K562 (cell line): ENCODE measurements around the gene PIGT. TPM values are rescaled to one million over a fixed set of nuclear protein-coding genes. Genes with fewer than 3 reads are reported as not detected.

ENCODE experiments used
- CC2D1A ChIP-seq: fragments of 450-650 bp; IDR thresholded peaks from 2 replicates; pipeline ENCODE4 v1.6.1; 2017; ENCODE audit warnings: mild to moderate bottlenecking
- ETV6 ChIP-seq, 3 experiments: fragments of 150-350 bp in 1 of 3; sonication (generic) in 1 of 3; formaldehyde crosslinking in 1 of 3; IDR thresholded peaks; 2 replicates each; pipeline versions ENCODE4 v1.6.1 to v1.8.0; 2014 to 2022; ENCODE audit warnings: borderline replicate concordance in 2 of 3, low read depth in 2 of 3, antibody characterized with exemption in 1 of 3, low read length in 1 of 3, mild to moderate bottlenecking in 1 of 3, missing genetic modification reagents in 1 of 3
- ID3 ChIP-seq, 2 experiments: fragments of 250-450 bp in 1 of 2; fragments of 450-650 bp in 1 of 2; sonication (Bioruptor Pico) in 1 of 2; IDR thresholded peaks; 2 replicates each; pipeline versions ENCODE4 v1.6.1 to v1.8.0; 2016 to 2021; ENCODE audit warnings: mild to moderate bottlenecking in 2 of 2, moderate library complexity in 2 of 2, missing compliant biosample characterization in 1 of 2, missing genetic modification characterization in 1 of 2
- KAT2B ChIP-seq: IDR thresholded peaks from one replicate; pipeline ENCODE4 v1.6.1; 2012; ENCODE audit warnings: low read depth, mild to moderate bottlenecking, control low read depth, inconsistent platforms, low read length, moderate library complexity
- MYC ChIP-seq, 2 experiments: fragments of 250-450 bp in 1 of 2; sonication (Bioruptor Pico) in 1 of 2; IDR thresholded peaks; 2 replicates each; pipeline versions ENCODE4 v1.5.1 to v1.6.1; 2012 to 2021; ENCODE audit warnings: low read depth in 2 of 2, borderline replicate concordance in 1 of 2, improper control_type of control experiment in 1 of 2, low read length in 1 of 2, mild to moderate bottlenecking in 1 of 2, moderate library complexity in 1 of 2
- NFRKB ChIP-seq: fragments of 450-650 bp; IDR thresholded peaks from 2 replicates; pipeline ENCODE4 v1.6.1; 2016; ENCODE audit warnings: low read depth
- POLR2AphosphoS2 ChIP-seq: IDR thresholded peaks from 2 replicates; pipeline ENCODE4 v1.6.1; 2012; ENCODE audit warnings: low read length, improper control_type of control experiment
- RCOR1 ChIP-seq, 2 experiments: IDR thresholded peaks; 2 replicates each; pipeline ENCODE4 v1.6.1; 2012; ENCODE audit warnings: low read depth in 2 of 2, low read length in 2 of 2, borderline replicate concordance in 1 of 2, improper control_type of control experiment in 1 of 2
- SMAD1 ChIP-seq: fragments of 150-350 bp; IDR thresholded peaks from 2 replicates; pipeline ENCODE4 v1.6.1; 2014; ENCODE audit warnings: low read length, low read depth; ENCODE audit not compliant: partially characterized antibody
- SMARCC2 ChIP-seq: fragments of 450-650 bp; IDR thresholded peaks from 2 replicates; pipeline ENCODE4 v1.6.1; 2017; ENCODE audit warnings: antibody characterized with exemption, moderate library complexity, mild to moderate bottlenecking, low read depth
- SMC3 ChIP-seq: conservative IDR thresholded peaks from 2 replicates; pipeline ENCODE4 v1.6.1; 2011; ENCODE audit warnings: low read depth, low read length, improper control_type of control experiment; ENCODE audit not compliant: insufficient read depth
- TARDBP ChIP-seq: fragments of 450-650 bp; IDR thresholded peaks from 2 replicates; pipeline ENCODE4 v1.6.1; 2016
- TEAD2 ChIP-seq: fragments of 450-650 bp; IDR thresholded peaks from 2 replicates; pipeline ENCODE4 v1.6.1; 2016; ENCODE audit warnings: missing genetic modification characterization, control low read depth, missing compliant biosample characterization
- TRIM28 ChIP-seq: fragments of 450-650 bp; IDR thresholded peaks from 2 replicates; pipeline ENCODE4 v1.6.1; 2017
- ZNF197 ChIP-seq: fragments of 200-800 bp; sonication (Bioruptor generic); IDR thresholded peaks from 2 replicates; pipeline ENCODE4 v1.6.1; 2016; ENCODE audit warnings: low read depth, missing genetic modification characterization, missing compliant biosample characterization
- ZNF24 ChIP-seq: fragments of 450-650 bp; IDR thresholded peaks from 2 replicates; pipeline ENCODE4 v1.6.1; 2016
- ZNF274 ChIP-seq: IDR thresholded peaks from 2 replicates; pipeline ENCODE4 v1.6.1; 2011; ENCODE audit warnings: low read depth, mild to moderate bottlenecking, low read length, moderate library complexity, borderline replicate concordance
- ZNF277 ChIP-seq: fragments of 250-450 bp; sonication (Bioruptor Pico); IDR thresholded peaks from 2 replicates; pipeline ENCODE4 v1.8.0; 2022; ENCODE audit warnings: inconsistent platforms, mild to moderate bottlenecking, moderate library complexity, borderline replicate concordance
- ZNF316 ChIP-seq: fragments of 450-650 bp; IDR thresholded peaks from 2 replicates; pipeline ENCODE4 v1.6.1; 2016
- ZNF561 ChIP-seq: fragments of 450-650 bp; formaldehyde crosslinking; conservative IDR thresholded peaks from 2 replicates; pipeline ENCODE4 v1.4.0; 2020; ENCODE audit warnings: mild to moderate bottlenecking, moderate library complexity
- polyA plus RNA-seq, 8 experiments: library from polyadenylated mRNA; depleted of rRNA in 4 of 8; stranded (reverse) in 5 of 8; unstranded in 3 of 8; fragments of >200 nt; fragmentation: Nextera tagmentation in 2 of 8; fragmentation: Illumina TruSeq in 1 of 8; extraction: Ambion mirVana in 2 of 8; extraction: Trizol in 1 of 8; gene quantifications; 2 replicates each; pipeline versions ENCODE4 v1.2.1 to v1.2.3, GENCODE V29; 2011 to 2014; ENCODE audit warnings: inconsistent platforms in 1 of 8, missing spikeins in 1 of 8
- total RNA-seq, 7 experiments: library from RNA; depleted of rRNA in 6 of 7; stranded (reverse); fragments of >200 nt in 6 of 7; fragmentation: Illumina TruSeq in 2 of 7; extraction: Trizol in 2 of 7; gene quantifications; 2 replicates each; pipeline versions ENCODE4 v1.2.1 to v1.2.3, GENCODE V29; 2011 to 2021; ENCODE audit warnings: low replicate concordance in 1 of 7
- TF ChIP-seq, protein P1 (sequence below): sonication (generic); formaldehyde crosslinking; IDR thresholded peaks from 2 replicates; pipeline ENCODE4 v1.8.0; 2022; ENCODE audit warnings: mild to moderate bottlenecking, missing genetic modification reagents

PIGT gene
- total and polyA plus RNA-seq, 9 of the 15 experiments (the other 6 are each of a cell fraction or from before 2014, with no cell fraction given): 14.6 to 108 (median 46.9) TPM

GRCh38 chr20:45427236-45428149 is 11.6 kb downstream of the PIGT start (continued):
- TF ChIP-seq ZNF277 (CRISPR knock-in tag) (no peak), ETV6 (IDR thresholded peaks at IDR 0.05; ENCODE audit: borderline replicate concordance in 1 of 2, low read depth in 2 of 2, low read length in 1 of 2) (peak in 1 of 2 experiments; percentile 52; a peak in 1 of 4 replicates), ETV6 (CRISPR knock-in tag; IDR thresholded peaks at IDR 0.05; ENCODE audit: borderline replicate concordance) (no peak), SMAD1 (no peak), ZNF24 (no peak), NFRKB (no peak), MYC (IDR thresholded peaks at IDR 0.05; ENCODE audit: low read depth, low read length) (peak; percentile 93), MYC (CRISPR knock-in tag; IDR thresholded peaks at IDR 0.05; ENCODE audit: borderline replicate concordance, low read depth) (no peak), ZNF561 (no peak), TRIM28 (no peak), TEAD2 (no peak), POLR2AphosphoS2 (no peak), SMARCC2 (no peak), KAT2B (no peak), ZNF274 (no peak), SMC3 (0 out of 2 replicates have a peak, but pooled peaks have one; percentile 10), ID3 (CRISPR knock-in tag; IDR thresholded peaks at IDR 0.05) (no peak), ID3 (tag; IDR thresholded peaks at IDR 0.05) (no peak), RCOR1 (IDR thresholded peaks at IDR 0.05; ENCODE audit: borderline replicate concordance in 1 of 2, low read depth in 2 of 2, low read length in 2 of 2) (peak in 1 of 2 experiments; percentile 43; a peak in 1 of 4 replicates), CC2D1A (no peak), TARDBP (no peak), ZNF316 (peak; percentile 75), ZNF197 (no peak)
- TF ChIP-seq, protein P1, sequence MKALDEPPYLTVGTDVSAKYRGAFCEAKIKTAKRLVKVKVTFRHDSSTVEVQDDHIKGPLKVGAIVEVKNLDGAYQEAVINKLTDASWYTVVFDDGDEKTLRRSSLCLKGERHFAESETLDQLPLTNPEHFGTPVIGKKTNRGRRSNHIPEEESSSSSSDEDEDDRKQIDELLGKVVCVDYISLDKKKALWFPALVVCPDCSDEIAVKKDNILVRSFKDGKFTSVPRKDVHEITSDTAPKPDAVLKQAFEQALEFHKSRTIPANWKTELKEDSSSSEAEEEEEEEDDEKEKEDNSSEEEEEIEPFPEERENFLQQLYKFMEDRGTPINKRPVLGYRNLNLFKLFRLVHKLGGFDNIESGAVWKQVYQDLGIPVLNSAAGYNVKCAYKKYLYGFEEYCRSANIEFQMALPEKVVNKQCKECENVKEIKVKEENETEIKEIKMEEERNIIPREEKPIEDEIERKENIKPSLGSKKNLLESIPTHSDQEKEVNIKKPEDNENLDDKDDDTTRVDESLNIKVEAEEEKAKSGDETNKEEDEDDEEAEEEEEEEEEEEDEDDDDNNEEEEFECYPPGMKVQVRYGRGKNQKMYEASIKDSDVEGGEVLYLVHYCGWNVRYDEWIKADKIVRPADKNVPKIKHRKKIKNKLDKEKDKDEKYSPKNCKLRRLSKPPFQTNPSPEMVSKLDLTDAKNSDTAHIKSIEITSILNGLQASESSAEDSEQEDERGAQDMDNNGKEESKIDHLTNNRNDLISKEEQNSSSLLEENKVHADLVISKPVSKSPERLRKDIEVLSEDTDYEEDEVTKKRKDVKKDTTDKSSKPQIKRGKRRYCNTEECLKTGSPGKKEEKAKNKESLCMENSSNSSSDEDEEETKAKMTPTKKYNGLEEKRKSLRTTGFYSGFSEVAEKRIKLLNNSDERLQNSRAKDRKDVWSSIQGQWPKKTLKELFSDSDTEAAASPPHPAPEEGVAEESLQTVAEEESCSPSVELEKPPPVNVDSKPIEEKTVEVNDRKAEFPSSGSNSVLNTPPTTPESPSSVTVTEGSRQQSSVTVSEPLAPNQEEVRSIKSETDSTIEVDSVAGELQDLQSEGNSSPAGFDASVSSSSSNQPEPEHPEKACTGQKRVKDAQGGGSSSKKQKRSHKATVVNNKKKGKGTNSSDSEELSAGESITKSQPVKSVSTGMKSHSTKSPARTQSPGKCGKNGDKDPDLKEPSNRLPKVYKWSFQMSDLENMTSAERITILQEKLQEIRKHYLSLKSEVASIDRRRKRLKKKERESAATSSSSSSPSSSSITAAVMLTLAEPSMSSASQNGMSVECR (CRISPR knock-in tag): peak; percentile 41; the same call in 1 of the 2 replicates
